H1 (cell line): ENCODE data around the gene USH1G. TPM values are rescaled to one million over a fixed set of nuclear protein-coding genes. Genes with fewer than 3 reads are reported as not detected.

ENCODE experiments used
- ASH2L ChIP-seq: fragments of 200-600, 300-600 bp; sonication (generic); IDR thresholded peaks from one replicate; pipeline ENCODE4 v1.7.1; 2017; ENCODE audit warnings: low read length
- CBX5 ChIP-seq: fragments of 300-800, 300-1000 bp; sonication (generic); IDR thresholded peaks from 2 replicates; pipeline ENCODE4 v1.7.1; 2016; ENCODE audit warnings: antibody characterized with exemption, low read length, low read depth
- NANOG ChIP-seq: IDR thresholded peaks from 2 replicates; pipeline ENCODE4 v1.6.1; 2011; ENCODE audit warnings: low read length, low read depth, mild to moderate bottlenecking, inconsistent platforms; ENCODE audit not compliant: insufficient read depth, poor library complexity, severe bottlenecking
- POLR2A ChIP-seq, 2 experiments: IDR thresholded peaks; 1 replicate in 1 of 2; 2 replicates in 1 of 2; pipeline ENCODE4 v1.6.1; 2011; ENCODE audit warnings: low read depth in 2 of 2, low read length in 2 of 2, mild to moderate bottlenecking in 2 of 2; ENCODE audit errors: control extremely low read depth in 1 of 2
- POLR2AphosphoS5 ChIP-seq: IDR thresholded peaks from 2 replicates; pipeline ENCODE4 v1.6.1; 2011; ENCODE audit warnings: low read depth, low read length
- RFX5 ChIP-seq: IDR thresholded peaks from 2 replicates; pipeline ENCODE4 v1.6.1; 2011; ENCODE audit warnings: low read depth, low read length, improper control_type of control experiment, borderline replicate concordance
- SIRT6 ChIP-seq: IDR thresholded peaks from one replicate; pipeline ENCODE4 v1.7.1; 2012; ENCODE audit warnings: low read length, inconsistent platforms
- SP1 ChIP-seq: IDR thresholded peaks from 2 replicates; pipeline ENCODE4 v1.6.1; 2011; ENCODE audit warnings: low read depth, low read length
- TAF1 ChIP-seq: IDR thresholded peaks from 2 replicates; pipeline ENCODE4 v1.6.1; 2011; ENCODE audit warnings: mild to moderate bottlenecking, low read depth, low read length
- polyA plus RNA-seq, 7 experiments: library from polyadenylated mRNA; depleted of rRNA in 3 of 7; stranded (reverse) in 5 of 7; unstranded in 2 of 7; fragments of >200 nt in 5 of 7; fragments of 200-250 nt in 2 of 7; gene quantifications; 1 replicate in 5 of 7; 2 replicates in 1 of 7; 4 replicates in 1 of 7; pipeline versions ENCODE4 v1.2.1 to v1.2.3, GENCODE V29; 2011 to 2013; ENCODE audit warnings: missing spikeins in 2 of 7, mixed read lengths in 2 of 7
- total RNA-seq: library from RNA; stranded (reverse); fragmentation: NEBNext Ultra II Directional; extraction: Animal tissue kit (Norgen Biotek cat#: 25700); gene quantifications from 2 replicates; pipeline ENCODE4 v1.2.1, GENCODE V29; 2021

Gene USH1G
- total and polyA plus RNA-seq, 2 of the 8 experiments (the other 6 are each of a cell fraction or from before 2014, with no cell fraction given) = 1.6 to 4.3 TPM

DNA sequence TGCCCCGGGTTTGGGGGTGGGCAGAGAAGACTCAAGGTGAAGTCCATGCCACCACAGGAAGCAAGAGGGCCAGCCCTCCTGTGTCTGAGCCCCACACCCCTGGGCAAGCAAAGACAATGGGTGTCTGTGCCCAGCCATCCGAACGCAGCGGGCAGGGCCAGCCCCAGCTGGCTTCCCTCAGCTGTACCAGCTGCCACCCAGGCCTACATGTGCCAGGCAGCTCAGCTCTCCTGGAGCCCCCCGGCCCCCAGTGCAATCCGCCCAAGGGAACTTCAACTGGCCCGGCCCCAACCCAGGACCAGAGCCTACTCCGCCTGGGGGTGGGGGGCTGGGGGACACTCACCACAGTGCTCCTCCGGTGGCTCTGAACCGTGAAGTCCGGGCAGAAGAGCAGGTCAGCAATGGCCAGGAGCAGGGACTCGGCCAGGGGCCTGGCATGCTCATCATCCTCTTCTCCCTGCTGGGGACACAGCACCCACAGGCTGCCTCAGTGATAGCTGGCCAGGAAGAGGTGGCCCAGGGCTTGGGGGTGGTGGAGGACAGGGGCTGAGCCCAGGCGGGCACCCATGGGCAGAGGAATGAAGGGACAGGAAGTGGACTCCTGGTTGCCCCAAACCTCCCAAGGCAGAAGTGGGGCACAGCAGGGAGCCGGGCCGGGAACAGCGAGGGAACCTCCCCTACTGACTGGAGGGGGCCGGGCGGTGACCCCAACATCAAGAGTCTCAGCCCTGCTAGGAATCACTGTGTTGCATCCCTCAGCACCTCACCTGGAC is 39.8 kb upstream of the USH1G start (continued):
- TF ChIP-seq NANOG (no peak), POLR2AphosphoS5 (no peak), CBX5 (no peak), SIRT6 (no peak), ASH2L (no peak), SP1 (no peak), RFX5 (no peak), POLR2A (IDR thresholded peaks at IDR 0.05; ENCODE audit: control extremely low read depth in 1 of 2, low read depth in 2 of 2, low read length in 2 of 2) (no peak), TAF1 (no peak)
